Right cardiac atrium (tissue), 5 donors: ENCODE data around the gene IL4I1. TPM values are rescaled to one million over a fixed set of nuclear protein-coding genes. Genes with fewer than 3 reads are reported as not detected.

Source experiments
- ATAC-seq, 2 donors: fragments of 200-7000 bp; cut with Tn5 transposase; one replicate each; pipeline versions ENCODE4 v1.8.0 to v1.9.1; 2020; ENCODE audit warnings: moderate library complexity in 2 of 2, mild to moderate bottlenecking in 1 of 2
- DNase-seq, 3 donors: peaks; one replicate each; pipeline ENCODE4 v3.0.0-alpha.2; 2020
- H3K27ac ChIP-seq: one replicate; pipeline ENCODE4 v1.5.1; 2013; ENCODE audit warnings: mild to moderate bottlenecking, low read length, control low read depth, moderate library complexity
- H3K27me3 ChIP-seq: one replicate; pipeline ENCODE4 v1.6.1; 2013; ENCODE audit not compliant: control insufficient read depth, insufficient read depth
- H3K4me1 ChIP-seq: one replicate; pipeline ENCODE4 v1.6.1; 2013; ENCODE audit warnings: low read length; ENCODE audit not compliant: control insufficient read depth, insufficient read depth
- H3K4me3 ChIP-seq: one replicate; pipeline ENCODE4 v1.5.1; 2013; ENCODE audit warnings: low read length, control low read depth
- H3K9me3 ChIP-seq: one replicate; pipeline ENCODE4 v1.6.1; 2013; ENCODE audit warnings: low read length; ENCODE audit not compliant: control insufficient read depth
- WGBS: extraction: QIAGEN DNeasy Blood & Tissue Kit; methylation state at CpG from one replicate; pipeline ENCODE4 v1.1.7; 2013; 5-methylcytosine and 5-hydroxymethylcytosine counted together
- intact Hi-C, 4 donors: fragments of 100-400 bp; cut with DNase I; formaldehyde crosslinking; loops; one replicate each; pipeline versions ENCODE4 v1.11.0 to v1.14.0; 2022 to 2023
- polyA plus RNA-seq: library from polyadenylated mRNA; stranded (reverse); fragments of 200-250 nt; gene quantifications from one replicate; pipeline ENCODE4 v1.2.3, GENCODE V29; 2013
- total RNA-seq, 4 donors: library from RNA; stranded (reverse); fragmentation: NEBNext Ultra II Directional; extraction: Animal tissue kit (Norgen Biotek cat#: 25700); gene quantifications; one replicate each; pipeline ENCODE4 v1.2.1, GENCODE V29; 2021
- donor health status: healthy with polysubstance abuse.
- donor health status: DM: no; HTN: yes; CAD: no.
- donor health status: DM: no; HTN: no; CAD: no.
- donor health status: DM: no; HTN: yes; CAD: no; lungs with severe emphysema.
- donor health status: DM: yes; HTN: yes; CAD: no.

Gene IL4I1
- total and polyA plus RNA-seq, 5 donors: 0.24 to 0.92 (median 0.45) TPM; not detected in 1

GRCh38 chr19:49892716-49893115 lies 4.0 kb downstream of the IL4I1 start:
- WGBS: 90% methylated on average over 1 of the region's 1 CpG
- Histone ChIP-seq H3K4me3 (no peak overlapping the region), H3K27ac (no peak overlapping the region), H3K4me1 (no peaks in the 10 kb centered on the region), H3K27me3 (no peaks in the 10 kb centered on the region), H3K9me3 (no peaks in the 10 kb centered on the region)
- intact Hi-C loops: no loop called here
- no peak for DNase-seq
- ATAC-seq: no peak

- Histone ChIP-seq H3K27ac (no peak overlapping the region), H3K27me3 (no peaks in the 10 kb centered on the region), H3K4me3 (no peak overlapping the region), H3K4me1 (no peaks in the 10 kb centered on the region), H3K9me3 (no peaks in the 10 kb centered on the region)
- intact Hi-C loops: no loop called here
- DNase-seq (peak in 1 of 3 donors; percentile 38), ATAC-seq (no peak)
- 82% methylated on average over 17 of the region's 17 CpGs for WGBS
Observed at GRCh38 chr19:49891393-49891792, 5.3 kb downstream of the IL4I1 start.

GRCh38 chr19:49890349-49891311 lies 6.1 kb downstream of the IL4I1 start:
- peak in 2 of 3 donors; percentile 68 to 75 for DNase-seq
- peak; percentile 34 for ATAC-seq
- Histone ChIP-seq H3K27ac (no peak overlapping the region), H3K4me1 (no peaks in the 10 kb centered on the region), H3K9me3 (no peaks in the 10 kb centered on the region), H3K4me3 (no peak overlapping the region), H3K27me3 (no peaks in the 10 kb centered on the region)
- WGBS: 10% methylated on average over 69 of the region's 69 CpGs
- intact Hi-C loops: no loop called here

- H3K9me3 ChIP-seq: no peaks in the 10 kb centered on the region
- intact Hi-C loops: no loop called here
- no peak overlapping the region for H3K27ac ChIP-seq
- ATAC-seq: peak; percentile 55 to 71
- DNase-seq: peak; percentile 83 to 91 (median 91)
- no peak overlapping the region for H3K4me3 ChIP-seq
- H3K4me1 ChIP-seq: no peaks in the 10 kb centered on the region
- 22% methylated on average over 71 of the region's 71 CpGs for WGBS
- no peaks in the 10 kb centered on the region for H3K27me3 ChIP-seq
Observed at GRCh38 chr19:49889687-49890348, 6.9 kb downstream of the IL4I1 start.

- no peaks in the 10 kb centered on the region for H3K9me3 ChIP-seq
- no peaks in the 10 kb centered on the region for H3K4me1 ChIP-seq
- intact Hi-C loops: no loop called here
- DNase-seq (peak in 2 of 3 donors; percentile 61 to 68), ATAC-seq (no peak)
- H3K4me3 ChIP-seq: no peak overlapping the region
- H3K27ac ChIP-seq: no peak overlapping the region
- WGBS: 89% methylated on average over 23 of the region's 23 CpGs
- no peaks in the 10 kb centered on the region for H3K27me3 ChIP-seq
Observed at GRCh38 chr19:49889038-49889686, 7.5 kb downstream of the IL4I1 start.

- H3K27ac ChIP-seq: no peak overlapping the region
- peak in 2 of 3 donors; percentile 49 to 56 for DNase-seq
- H3K4me3 ChIP-seq: no peak overlapping the region
- H3K27me3 ChIP-seq: no peaks in the 10 kb centered on the region
- intact Hi-C loops: no loop called here
- no peaks in the 10 kb centered on the region for H3K9me3 ChIP-seq
- ATAC-seq: no peak
- no peaks in the 10 kb centered on the region for H3K4me1 ChIP-seq
- 90% methylated on average over 18 of the region's 18 CpGs for WGBS
Observed at GRCh38 chr19:49888510-49888824, 8.2 kb downstream of the IL4I1 start.

- Histone ChIP-seq H3K27me3 (no peaks in the 10 kb centered on the region), H3K27ac (no peak overlapping the region), H3K4me1 (no peaks in the 10 kb centered on the region), H3K9me3 (no peaks in the 10 kb centered on the region), H3K4me3 (no peak overlapping the region)
- ATAC-seq (no peak), DNase-seq (peak in 2 of 3 donors; percentile 40 to 62)
- 87% methylated on average over 54 of the region's 54 CpGs for WGBS
- intact Hi-C loops: no loop called here
Observed at GRCh38 chr19:49887665-49888509, 8.8 kb downstream of the IL4I1 start.

- ATAC-seq (no peak), DNase-seq (peak in 2 of 3 donors; percentile 38 to 70)
- no peaks in the 10 kb centered on the region for H3K9me3 ChIP-seq
- WGBS: 66% methylated on average over 23 of the region's 23 CpGs
- no peak overlapping the region for H3K4me3 ChIP-seq
- no peak overlapping the region for H3K27ac ChIP-seq
- no peaks in the 10 kb centered on the region for H3K4me1 ChIP-seq
- intact Hi-C loops: no loop called here
- H3K27me3 ChIP-seq: no peaks in the 10 kb centered on the region
Observed at GRCh38 chr19:49887037-49887664, 9.5 kb downstream of the IL4I1 start.

GRCh38 chr19:49884760-49885159 lies 11.9 kb downstream of the IL4I1 start:
- intact Hi-C loops: no loop called here
- Histone ChIP-seq H3K27me3 (no peaks in the 10 kb centered on the region), H3K4me1 (no peaks in the 10 kb centered on the region), H3K4me3 (no peak overlapping the region), H3K9me3 (no peaks in the 10 kb centered on the region), H3K27ac (no peak overlapping the region)
- ATAC-seq (no peak), DNase-seq (no peak)
- WGBS: 90% methylated on average over 3 of the region's 3 CpGs

- Histone ChIP-seq H3K4me3 (no peak overlapping the region), H3K9me3 (no peaks in the 10 kb centered on the region), H3K4me1 (no peaks in the 10 kb centered on the region), H3K27ac (no peak overlapping the region), H3K27me3 (no peaks in the 10 kb centered on the region)
- ATAC-seq (no peak), DNase-seq (peak in 2 of 3 donors; percentile 43 to 60)
- intact Hi-C loops: no loop called here
- 94% methylated on average over 18 of the region's 18 CpGs for WGBS
Observed at GRCh38 chr19:49884109-49884508, 12.6 kb downstream of the IL4I1 start.
